ENCODE data around the gene SLC43A2. TPM values are rescaled to one million over a fixed set of nuclear protein-coding genes. Genes with fewer than 3 reads are reported as not detected.
A peak's percentile ranks its signal among the peaks of the same experiment; 100 is the strongest.

SLC43A2 gene
- total RNA-seq, 2 donors from 2014 or later: 9.6 to 22.4 TPM

- no peaks in the 10 kb centered on the region for H3K27me3 ChIP-seq
- TF ChIP-seq, protein P1, sequence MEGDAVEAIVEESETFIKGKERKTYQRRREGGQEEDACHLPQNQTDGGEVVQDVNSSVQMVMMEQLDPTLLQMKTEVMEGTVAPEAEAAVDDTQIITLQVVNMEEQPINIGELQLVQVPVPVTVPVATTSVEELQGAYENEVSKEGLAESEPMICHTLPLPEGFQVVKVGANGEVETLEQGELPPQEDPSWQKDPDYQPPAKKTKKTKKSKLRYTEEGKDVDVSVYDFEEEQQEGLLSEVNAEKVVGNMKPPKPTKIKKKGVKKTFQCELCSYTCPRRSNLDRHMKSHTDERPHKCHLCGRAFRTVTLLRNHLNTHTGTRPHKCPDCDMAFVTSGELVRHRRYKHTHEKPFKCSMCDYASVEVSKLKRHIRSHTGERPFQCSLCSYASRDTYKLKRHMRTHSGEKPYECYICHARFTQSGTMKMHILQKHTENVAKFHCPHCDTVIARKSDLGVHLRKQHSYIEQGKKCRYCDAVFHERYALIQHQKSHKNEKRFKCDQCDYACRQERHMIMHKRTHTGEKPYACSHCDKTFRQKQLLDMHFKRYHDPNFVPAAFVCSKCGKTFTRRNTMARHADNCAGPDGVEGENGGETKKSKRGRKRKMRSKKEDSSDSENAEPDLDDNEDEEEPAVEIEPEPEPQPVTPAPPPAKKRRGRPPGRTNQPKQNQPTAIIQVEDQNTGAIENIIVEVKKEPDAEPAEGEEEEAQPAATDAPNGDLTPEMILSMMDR (IDR thresholded peaks at IDR 0.05): no peak
- intact Hi-C loops (cut with DNase I): no loop called here
- peaks cover 46% of the 10 kb centered on the region for H3K4me1 ChIP-seq
- H3K36me3 ChIP-seq (replicated peaks in 1 of 2; ENCODE audit: insufficient read depth in 1 of 2, low read depth in 2 of 2): peaks cover 0 to 2% of the 10 kb centered on the region in 2 donors
- no peaks in the 10 kb centered on the region for H3K9me3 ChIP-seq
- no peak overlapping the region for H3K27ac ChIP-seq
- DNase-seq (no peak), ATAC-seq (no peak)
- 83 to 86% methylated on average over 10 of the region's 10 CpGs for WGBS, 2 donors
- H3K4me3 ChIP-seq: no peak overlapping the region
Measured at GRCh38 chr17:1559047-1560043, 69.3 kb downstream of the SLC43A2 start.

- intact Hi-C loops (cut with DNase I): no loop called here
- H3K4me1 ChIP-seq: peaks cover 46% of the 10 kb centered on the region
- H3K27ac ChIP-seq: no peak overlapping the region
Measured at GRCh38 chr17:1558401-1558800, 70.2 kb downstream of the SLC43A2 start.

GRCh38 chr17:1557355-1558095 is 71.1 kb downstream of the SLC43A2 start:
- H3K36me3 ChIP-seq (replicated peaks in 1 of 2; ENCODE audit: insufficient read depth in 1 of 2, low read depth in 2 of 2): peaks cover 0 to 4% of the 10 kb centered on the region in 2 donors

More at GRCh38 chr17:1558401-1558800, 70.2 kb downstream of the SLC43A2 start:
- TF ChIP-seq POLR2A (IDR thresholded peaks at IDR 0.05): no peak
- TF ChIP-seq, protein P1 (IDR thresholded peaks at IDR 0.05): no peak
- WGBS, 2 donors: 58 to 60% methylated on average over 2 to 3 of the region's 3 CpGs
- H3K9me3 ChIP-seq: no peaks in the 10 kb centered on the region
- ATAC-seq (no peak), DNase-seq (no peak)
- no peaks in the 10 kb centered on the region for H3K27me3 ChIP-seq
- H3K4me3 ChIP-seq: no peak overlapping the region
- peaks cover 0 to 2% of the 10 kb centered on the region in 2 donors for H3K36me3 ChIP-seq (replicated peaks in 1 of 2; ENCODE audit: insufficient read depth in 1 of 2, low read depth in 2 of 2)

GRCh38 chr17:1555651-1556471 is 72.8 kb downstream of the SLC43A2 start:
- peaks cover 5 to 7% of the 10 kb centered on the region in 2 donors for H3K36me3 ChIP-seq (replicated peaks in 1 of 2; ENCODE audit: insufficient read depth in 1 of 2, low read depth in 2 of 2)
- DNase-seq (peak in 1 of 4 donors; percentile 60), ATAC-seq (no peak)
- intact Hi-C loops (cut with DNase I): no loop called here
- 69 to 81% methylated on average over 15 of the region's 15 CpGs for WGBS, 2 donors
- no peak overlapping the region for H3K4me3 ChIP-seq
- H3K9me3 ChIP-seq: no peaks in the 10 kb centered on the region
- no peaks in the 10 kb centered on the region for H3K27me3 ChIP-seq
- H3K4me1 ChIP-seq: peaks cover 32% of the 10 kb centered on the region
- H3K27ac ChIP-seq: no peak overlapping the region
- no peak for TF ChIP-seq POLR2A (IDR thresholded peaks at IDR 0.05)

More at GRCh38 chr17:1557355-1558095, 71.1 kb downstream of the SLC43A2 start:
- DNase-seq (no peak), ATAC-seq (no peak)
- Histone ChIP-seq H3K4me3 (no peak overlapping the region), H3K9me3 (no peaks in the 10 kb centered on the region), H3K27ac (no peak overlapping the region), H3K4me1 (peaks cover 39% of the 10 kb centered on the region), H3K27me3 (no peaks in the 10 kb centered on the region)
- intact Hi-C loops (cut with DNase I): no loop called here
- TF ChIP-seq POLR2A (IDR thresholded peaks at IDR 0.05): no peak
- TF ChIP-seq, protein P1 (IDR thresholded peaks at IDR 0.05): no peak
- 86 to 90% methylated on average over 18 to 22 of the region's 22 CpGs for WGBS, 2 donors

Measured in body of pancreas (tissue), 4 donors.